OCI-LY3 (cell line): Measurements from ENCODE around the gene CIZ1.

Source experiments
- EZH2phosphoT487 ChIP-seq: fragments of 200-600 bp; shearing (Covaris generic); IDR thresholded peaks from 2 replicates; pipeline ENCODE4 v1.6.1; 2018; ENCODE audit warnings: antibody characterized with exemption, mixed run types, low read depth
- TF ChIP-seq, protein P1 (sequence below): fragments of 200-600, 300-600 bp; sonication (generic); IDR thresholded peaks from 2 replicates; pipeline ENCODE4 v1.5.1; 2014; ENCODE audit warnings: antibody characterized with exemption, low read length, low read depth

DNA sequence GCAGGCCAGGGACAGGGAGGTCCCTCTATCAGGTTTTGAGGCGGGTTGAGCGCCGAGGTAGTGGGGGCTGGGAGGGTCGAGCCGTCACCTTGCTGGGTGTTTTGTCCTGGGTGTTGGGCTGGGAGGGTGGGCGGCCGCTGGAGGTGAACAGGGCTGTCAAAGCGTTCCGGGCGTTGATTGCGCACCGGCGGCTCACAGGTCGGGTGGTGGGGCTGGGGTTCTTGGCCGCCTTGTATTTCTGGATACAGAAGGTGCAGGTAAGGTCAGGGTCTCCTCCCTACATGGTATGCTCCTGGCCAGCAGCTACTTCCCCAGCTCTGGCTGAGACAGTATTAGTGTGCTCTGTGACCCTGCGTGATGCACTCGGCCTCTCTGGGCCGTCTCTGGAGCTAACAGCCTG is 25.2 kb downstream of the CIZ1 start:
- TF ChIP-seq, protein P1, sequence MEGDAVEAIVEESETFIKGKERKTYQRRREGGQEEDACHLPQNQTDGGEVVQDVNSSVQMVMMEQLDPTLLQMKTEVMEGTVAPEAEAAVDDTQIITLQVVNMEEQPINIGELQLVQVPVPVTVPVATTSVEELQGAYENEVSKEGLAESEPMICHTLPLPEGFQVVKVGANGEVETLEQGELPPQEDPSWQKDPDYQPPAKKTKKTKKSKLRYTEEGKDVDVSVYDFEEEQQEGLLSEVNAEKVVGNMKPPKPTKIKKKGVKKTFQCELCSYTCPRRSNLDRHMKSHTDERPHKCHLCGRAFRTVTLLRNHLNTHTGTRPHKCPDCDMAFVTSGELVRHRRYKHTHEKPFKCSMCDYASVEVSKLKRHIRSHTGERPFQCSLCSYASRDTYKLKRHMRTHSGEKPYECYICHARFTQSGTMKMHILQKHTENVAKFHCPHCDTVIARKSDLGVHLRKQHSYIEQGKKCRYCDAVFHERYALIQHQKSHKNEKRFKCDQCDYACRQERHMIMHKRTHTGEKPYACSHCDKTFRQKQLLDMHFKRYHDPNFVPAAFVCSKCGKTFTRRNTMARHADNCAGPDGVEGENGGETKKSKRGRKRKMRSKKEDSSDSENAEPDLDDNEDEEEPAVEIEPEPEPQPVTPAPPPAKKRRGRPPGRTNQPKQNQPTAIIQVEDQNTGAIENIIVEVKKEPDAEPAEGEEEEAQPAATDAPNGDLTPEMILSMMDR, result no peak
- no peak for TF ChIP-seq EZH2phosphoT487
